Measurements from ENCODE around the gene RPGR.

The RPGR gene

DNA sequence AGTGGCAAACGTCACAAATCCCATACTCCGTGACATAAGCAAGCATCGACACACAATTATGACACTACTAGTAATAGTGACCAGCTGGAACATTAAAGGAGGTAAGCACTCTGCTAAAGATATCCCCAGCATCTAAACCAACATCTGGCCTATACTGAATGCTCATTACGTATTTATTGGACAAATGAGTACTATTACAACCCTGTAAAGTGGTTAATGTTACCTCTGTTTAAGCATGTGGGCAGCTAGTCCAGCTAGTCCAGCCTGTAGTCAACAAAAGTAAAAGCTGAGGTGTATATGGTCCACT is 419 bp upstream of the RPGR start:
- DNase-seq (ENCODE audit: low read depth): no peak

DNA sequence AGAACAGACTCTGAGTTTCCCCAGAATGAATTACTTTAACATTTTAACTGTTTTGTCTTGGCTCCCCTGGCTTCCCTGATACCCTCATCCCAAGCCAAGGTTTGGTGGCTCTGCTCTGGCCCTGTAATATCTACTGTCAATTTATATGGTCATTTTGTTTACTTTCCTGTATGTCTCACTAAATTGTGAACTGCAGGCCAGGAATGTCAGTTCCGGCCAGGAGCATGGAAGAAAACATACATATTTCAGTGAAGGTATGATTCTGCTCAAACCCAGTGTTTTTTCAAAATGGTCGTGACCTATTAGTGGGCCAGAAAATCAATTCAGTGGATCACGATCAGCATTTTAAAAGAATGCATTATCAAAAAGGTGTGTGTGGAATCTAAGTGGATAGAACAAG is 1.2 kb downstream of the RPGR start:
- no peak for DNase-seq (ENCODE audit: low read depth)

DNA sequence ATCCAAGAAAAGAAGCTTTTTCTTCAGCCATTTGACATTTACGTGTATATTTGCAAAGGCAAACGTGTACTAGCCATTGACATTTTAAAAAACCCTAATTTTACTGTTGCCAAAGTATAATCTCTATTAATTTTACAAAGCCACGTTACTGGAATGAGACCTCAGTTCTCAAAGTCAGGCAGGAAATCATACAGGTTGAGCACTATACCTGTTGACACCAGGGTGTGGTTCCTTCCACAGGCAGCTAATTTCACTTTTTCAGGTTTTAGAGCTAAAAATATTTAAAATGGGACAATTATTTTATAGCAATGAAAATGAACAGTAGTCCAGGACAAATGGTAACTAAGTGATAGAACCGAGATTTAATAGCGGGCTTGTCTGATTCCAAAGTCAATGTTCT is 6.5 kb downstream of the RPGR start:
- DNase-seq (ENCODE audit: low read depth): no peak

DNA sequence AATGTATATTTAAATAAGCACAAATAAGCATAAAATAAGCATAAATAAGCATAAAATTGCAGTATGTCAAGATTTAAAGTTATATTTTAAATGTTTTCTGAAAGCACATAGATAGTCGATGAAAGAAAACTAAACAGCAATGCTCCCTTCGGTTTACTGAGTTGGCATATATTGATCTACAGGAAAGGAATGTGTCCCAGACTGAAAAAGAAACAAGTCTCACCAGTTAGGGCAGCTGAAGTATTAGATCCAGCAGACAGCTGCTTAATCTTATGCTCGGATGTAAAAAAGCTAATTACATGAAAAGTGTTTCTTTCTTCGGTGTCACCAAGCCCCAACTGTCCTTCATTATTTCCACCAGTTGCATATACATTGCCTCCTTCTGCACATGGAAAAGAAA is 8.7 kb downstream of the RPGR start:
- DNase-seq (ENCODE audit: low read depth): no peak

DNA sequence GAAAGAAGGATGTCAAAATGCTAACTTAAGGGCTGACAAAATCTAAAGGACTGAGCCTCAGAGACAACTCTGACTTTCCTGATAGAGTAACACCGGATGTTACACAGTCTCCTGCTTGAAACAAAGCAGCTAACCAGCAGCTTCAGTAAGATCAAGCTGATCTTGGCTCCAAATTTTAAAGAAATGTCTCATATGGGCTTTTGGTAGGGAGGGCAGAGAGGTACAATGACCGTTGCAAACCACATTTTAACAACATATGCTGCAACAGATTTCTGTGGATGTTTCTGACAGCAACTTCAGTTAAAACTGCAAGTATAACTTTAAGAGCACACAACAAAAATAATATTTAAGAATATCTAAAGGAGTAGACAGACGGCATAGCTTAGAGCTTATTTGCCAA is 9.1 kb downstream of the RPGR start:
- no peak for DNase-seq (ENCODE audit: low read depth)

DNA sequence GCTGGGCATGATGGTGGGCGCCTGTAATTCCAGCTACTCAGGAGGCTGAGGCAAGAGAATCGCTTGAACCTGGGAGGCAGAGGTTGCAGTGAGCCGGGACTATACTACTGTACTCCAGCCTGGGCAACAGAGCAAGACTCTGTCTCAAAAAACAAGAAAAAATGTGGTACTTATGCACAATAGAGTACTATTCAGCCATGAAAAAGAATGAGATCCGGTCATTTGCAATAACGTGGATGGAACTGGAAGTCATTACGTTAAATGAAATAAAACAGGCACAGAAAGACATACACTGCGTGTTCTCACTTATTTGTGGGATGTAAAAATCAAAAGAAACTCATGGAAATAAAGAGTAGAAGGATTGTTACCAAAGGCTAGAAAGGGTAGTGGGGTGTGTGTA is 12.1 kb downstream of the RPGR start:
- no peak for DNase-seq (ENCODE audit: low read depth)

DNA sequence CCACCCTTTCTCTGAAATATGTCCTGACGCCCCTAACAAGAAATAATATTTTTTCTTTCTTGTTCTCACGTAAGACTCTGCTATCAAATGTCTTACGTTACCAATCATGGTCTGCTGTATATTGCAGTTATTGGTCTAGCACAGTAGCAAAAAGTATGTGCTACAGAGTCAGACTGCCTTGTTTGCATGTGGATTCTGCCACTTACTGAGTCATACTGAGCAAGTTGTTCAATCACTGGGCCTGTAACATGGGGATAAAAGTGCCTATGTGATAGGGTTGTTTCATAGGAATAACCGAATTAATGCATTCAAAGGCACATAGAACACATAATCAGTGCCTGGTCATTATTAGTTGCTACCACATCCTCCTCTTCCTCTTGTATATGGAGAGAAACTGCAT is 14.1 kb downstream of the RPGR start:
- DNase-seq (ENCODE audit: low read depth): no peak

DNA sequence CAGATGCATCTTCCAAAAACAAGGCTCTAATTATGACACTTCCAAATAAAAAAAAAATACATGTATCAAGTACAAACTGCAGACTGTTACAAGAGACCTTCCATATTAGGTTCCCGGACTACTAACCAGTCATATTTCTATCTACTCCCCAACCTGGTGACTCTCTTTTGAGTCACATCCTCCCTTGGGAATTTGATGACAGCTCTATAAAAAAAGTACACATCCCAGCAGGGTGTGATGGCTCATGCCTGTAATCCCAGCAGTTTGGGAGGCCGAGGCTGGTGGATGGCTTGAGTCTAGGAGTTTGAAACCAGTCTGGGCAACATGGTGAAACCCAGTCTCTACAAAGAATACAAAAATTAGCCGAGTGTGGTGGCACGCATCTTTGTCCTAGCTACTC is 14.9 kb downstream of the RPGR start:
- DNase-seq (ENCODE audit: low read depth): peak; percentile 13

DNA sequence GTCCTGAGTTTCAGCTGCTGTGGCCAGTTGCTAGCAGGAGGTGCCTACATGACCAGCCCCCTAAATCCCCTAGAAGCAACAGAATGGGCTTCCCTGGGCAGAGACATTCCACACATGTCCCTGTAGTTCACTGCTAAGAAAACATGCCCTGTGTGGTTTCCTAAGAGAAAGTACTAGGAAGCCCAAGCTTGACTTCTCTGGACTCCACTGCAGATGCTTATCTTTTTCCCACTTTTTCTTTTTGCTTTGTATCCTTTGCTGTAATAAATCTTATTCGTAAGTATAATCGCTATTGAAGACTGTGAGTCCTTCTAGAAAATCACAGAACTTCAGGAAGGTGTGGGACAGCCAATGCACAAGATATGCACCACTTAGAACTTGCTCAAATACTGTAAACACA is 15.6 kb downstream of the RPGR start:
- no peak for DNase-seq (ENCODE audit: low read depth)

DNA sequence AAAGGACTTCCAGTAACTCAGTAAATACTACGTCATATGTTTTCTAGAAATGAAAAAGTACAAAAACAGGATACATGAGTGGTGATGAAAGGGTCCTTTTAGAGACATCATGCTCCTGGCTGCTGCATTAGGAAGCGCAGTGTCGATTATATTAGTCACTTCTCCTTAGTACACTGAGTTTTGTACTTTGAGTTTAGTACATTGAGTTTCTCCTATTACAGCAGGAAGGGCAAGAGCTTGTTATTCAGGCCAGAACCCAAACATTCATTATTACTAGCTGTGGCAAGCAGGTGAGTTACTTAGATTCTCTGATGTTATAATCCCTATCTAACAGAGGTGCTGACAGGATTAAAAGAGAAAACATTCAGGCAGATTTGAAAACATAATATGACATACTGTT is 21.3 kb downstream of the RPGR start:
- DNase-seq (ENCODE audit: low read depth): peak; percentile 40

DNA sequence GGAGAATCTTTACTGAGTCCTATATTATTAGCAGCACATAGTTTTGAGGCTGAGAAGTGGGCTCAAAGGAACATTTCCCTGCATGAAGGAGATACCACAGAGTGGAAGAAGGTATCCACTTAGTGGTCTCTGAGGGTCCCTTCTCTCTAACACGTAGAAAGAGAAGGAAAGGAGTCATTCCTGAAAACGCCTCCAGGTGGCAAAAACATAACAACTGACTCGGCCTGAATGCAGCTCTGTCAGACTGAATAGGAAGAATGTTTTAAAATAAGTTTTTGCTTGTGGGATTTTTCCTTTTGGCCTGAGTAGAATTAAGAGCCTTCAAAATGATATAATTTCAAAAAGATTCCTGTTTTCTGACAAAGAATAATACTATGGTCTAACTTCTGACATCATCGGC is 23.3 kb downstream of the RPGR start:
- DNase-seq (ENCODE audit: low read depth): no peak

DNA sequence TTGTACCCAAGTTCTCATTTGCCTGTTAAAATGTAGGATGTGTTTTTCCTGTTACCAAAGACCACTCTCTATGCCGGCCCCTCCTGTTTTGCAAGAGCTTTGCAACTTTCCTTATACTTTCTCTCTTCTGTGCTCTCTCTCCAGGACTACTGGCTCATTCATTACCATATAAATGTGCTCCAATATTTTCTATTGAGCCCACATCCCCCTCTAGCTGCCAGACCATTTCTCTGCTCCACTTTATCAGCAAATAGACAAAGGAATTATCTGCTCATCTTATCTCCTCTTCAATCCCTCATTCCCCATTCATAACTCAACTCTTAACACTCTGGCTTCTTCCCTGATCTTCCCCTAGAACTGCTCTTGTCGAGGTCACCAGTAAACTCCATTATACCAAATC is 33.6 kb downstream of the RPGR start:
- no peak for DNase-seq (ENCODE audit: low read depth)

DNA sequence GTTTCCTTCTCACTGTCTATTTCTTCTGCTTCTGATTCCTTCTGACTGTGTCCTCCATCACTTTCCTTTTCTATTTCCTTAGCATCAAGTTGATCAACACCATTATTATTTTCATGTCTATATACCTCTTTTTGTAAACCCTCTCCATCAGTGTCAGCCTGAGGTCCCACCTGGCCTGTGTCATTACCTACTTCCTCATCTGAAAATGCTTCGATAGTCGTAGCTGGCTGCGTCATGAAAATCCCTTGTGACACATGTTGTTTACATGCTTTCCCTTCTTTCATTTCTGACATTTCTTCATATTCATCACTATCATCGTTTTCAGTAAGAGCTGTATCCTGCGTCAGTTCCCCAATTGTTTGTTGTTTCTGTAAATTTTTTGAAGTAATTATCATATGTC is 39.6 kb downstream of the RPGR start:
- DNase-seq (ENCODE audit: low read depth): no peak

DNA sequence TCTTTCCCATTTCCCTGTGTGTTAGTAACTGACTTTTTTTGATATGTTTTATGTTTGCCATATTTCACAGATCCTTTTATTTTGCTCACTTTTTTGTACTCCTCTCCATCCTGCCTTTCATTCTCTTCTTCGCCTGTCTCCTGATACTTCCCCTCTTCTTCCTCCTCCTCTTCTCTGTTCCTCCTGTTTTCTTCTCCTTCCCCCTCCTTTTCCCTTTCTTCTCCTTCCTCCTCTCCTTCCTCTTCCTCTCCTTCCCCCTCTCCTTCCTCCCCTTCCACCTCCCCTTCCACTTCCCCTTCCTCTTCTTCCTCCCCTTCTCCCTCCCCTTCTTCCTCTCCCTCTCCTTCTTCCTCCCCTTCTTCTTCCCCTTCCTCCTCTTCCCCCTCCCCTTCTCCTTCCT is 41.7 kb downstream of the RPGR start:
- no peak for DNase-seq (ENCODE audit: low read depth)

DNA sequence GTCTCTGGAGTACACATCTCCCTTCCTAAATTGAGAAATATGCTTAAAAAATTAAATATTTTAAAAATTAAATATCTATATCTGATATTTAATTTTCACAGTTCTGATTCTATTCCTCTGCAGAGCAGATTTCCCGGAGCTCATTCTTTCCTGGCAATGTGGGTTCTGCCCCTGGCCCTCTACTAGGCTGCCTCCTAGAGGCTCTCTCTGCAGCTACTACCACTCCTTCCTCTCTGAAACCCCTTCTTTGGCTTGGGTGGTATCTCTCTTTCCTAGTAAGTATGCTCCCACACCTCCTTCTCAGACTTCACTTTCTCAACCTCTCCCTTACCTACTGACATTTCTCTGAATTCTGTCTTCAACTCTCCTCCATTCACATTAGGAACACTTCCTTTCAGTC is 45.3 kb downstream of the RPGR start:
- DNase-seq (ENCODE audit: low read depth): no peak

DNA sequence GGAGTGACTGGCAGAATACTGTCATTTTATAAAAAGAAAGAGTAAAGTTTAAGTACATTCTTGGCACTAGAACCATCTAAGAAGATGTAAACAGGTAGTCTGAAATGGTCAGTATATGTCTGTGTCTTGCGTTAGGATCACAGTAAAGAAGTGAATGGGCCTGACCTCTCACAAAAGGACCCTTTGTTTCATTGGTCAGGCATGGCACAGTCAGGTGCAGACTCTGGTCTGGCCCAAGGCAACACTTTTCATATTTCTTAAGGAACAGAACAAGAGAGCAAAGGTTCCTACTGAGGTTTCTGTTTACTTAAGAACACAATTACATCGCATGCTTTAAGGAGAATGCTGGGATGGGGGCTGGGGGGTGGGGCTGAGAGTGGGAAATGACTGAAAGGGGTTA is 48.1 kb downstream of the RPGR start:
- DNase-seq (ENCODE audit: low read depth): no peak

DNA sequence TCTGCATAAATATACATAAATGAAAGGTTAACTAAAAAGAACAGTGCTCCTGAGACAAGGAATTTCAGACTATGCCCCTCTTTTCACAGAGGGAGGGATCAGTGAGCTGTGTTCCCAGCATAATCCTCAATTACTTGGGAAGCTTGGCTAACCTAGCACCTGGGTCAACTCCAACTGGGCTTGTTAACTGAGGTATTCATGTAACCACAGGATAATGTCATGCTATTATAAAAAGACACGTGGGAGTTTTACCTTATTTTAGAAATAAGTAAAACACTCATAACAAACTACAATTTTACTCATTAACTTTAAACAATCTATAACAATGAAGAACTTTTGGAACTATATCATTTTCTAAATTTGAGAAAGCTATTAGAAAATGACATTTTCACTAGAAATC is 48.6 kb downstream of the RPGR start:
- DNase-seq (ENCODE audit: low read depth): no peak

DNA sequence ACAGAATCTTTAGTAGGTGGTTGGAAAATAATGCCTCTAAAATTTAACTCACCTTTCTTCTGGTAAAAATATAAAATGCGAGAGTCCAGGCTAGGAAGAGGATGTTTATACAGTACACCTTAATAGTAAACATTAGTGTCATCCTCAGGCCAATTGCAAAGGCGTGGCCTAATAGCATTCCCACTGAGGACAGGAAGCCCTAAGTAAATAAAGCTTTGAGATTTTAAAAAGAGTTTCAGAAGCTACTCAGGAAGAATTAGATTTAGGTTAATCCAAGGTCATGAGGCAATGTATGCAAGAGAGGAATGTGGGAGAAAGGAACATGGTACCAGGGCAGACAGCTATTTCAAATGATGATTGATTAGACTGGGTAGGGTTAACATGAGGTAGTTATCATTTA is 49.5 kb downstream of the RPGR start:
- no peak for DNase-seq (ENCODE audit: low read depth)

DNA sequence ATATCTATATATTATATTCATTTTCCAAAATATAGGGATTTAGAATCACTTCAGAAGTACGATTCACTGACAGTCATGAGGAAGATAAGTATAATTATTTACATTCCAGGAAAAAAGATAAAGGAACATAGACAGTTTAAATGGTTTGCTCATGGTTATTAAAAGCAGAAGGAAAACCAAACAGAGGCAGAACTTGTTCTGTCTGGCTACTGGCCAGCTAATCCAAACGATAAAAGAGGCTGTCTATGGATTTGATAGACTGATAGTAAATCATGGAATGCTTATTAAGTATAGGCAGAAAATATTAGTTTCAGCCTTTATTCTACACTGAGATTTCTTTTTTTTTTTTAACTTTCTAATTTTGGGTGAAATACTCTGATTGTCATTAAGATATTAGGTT is 50.2 kb downstream of the RPGR start:
- DNase-seq (ENCODE audit: low read depth): no peak

DNA sequence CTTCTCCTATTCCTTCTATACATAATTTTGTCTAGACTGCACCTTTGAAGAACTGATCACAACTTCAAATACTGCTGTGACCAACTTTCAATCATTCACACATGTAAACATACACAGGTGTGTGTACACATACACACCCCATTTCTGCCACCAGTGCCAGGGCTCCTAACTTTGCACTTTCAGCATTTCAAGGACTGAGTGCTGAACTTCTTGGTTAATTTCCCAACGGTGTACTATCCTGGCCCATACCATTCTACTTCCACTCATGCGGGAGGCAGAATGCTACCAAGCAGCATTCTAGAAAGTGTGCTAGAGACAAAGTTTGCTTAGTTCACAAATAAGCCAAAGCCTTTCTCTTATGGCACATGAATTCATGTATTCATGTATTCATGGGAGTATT is 51.2 kb downstream of the RPGR start:
- no peak for DNase-seq (ENCODE audit: low read depth)

DNA sequence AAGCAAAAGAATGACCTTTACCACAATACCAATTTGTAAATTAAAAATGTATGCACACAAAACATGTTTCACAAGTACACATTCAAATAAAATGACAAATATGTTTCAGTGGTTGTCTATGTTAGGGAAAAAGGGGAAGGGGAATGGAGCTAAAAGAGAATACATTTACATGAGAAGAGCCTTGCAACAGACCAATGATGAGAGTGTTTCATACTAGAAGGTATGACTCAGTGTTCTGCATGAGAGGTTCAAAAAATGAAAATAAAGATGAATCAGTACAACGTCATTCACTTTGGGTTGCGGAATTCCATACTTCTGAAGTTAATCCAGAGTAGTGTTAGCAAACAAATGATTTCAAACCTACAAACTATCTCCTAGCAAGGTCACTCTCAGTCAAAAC is 51.7 kb downstream of the RPGR start:
- DNase-seq (ENCODE audit: low read depth): peak; percentile 51

DNA sequence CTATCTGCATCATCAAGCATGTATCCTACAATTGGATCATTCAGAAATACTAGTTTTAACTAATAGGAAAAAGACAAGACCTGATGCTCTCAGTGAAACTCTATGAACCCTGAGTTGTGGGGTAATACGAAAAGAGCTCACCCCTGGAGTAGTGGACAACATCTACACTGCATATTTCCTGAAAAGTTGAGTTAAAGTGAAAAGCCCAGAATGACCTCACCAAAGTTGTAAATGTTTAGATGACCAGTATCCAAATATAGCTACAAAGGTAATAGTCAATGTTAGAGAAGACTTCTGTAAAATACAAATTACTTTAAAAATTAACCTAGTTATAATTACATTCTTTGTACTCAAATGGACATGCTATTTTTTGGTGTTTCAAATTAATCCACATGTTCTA is 53.9 kb downstream of the RPGR start:
- no peak for DNase-seq (ENCODE audit: low read depth)

DNA sequence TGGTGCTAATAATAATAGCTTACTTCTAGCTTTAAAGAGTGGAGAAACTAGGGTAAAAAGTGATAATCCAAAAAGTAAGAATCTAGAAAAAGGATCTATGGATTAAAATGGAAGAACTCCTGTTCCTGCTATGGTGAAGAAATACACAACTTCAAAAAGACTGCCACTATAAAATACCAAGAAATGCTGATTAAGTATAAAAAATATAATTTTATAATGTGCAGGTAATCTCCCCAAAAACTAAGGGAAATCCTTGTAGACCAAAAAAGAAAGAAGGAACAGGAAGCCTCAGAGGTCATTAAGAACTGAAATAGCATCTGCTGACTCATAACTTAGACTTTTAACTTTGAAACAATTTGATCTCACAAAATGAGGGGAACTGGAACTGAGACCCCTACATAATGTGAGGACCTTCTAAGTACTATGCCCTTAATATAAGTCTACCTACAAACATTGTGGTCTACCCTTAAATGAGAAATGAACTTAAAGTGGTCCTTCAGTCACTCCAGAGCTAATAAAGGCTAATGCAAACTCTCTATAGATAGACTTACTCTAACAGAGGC is 56.1 kb downstream of the RPGR start:
- DNase-seq (ENCODE audit: low read depth): no peak

DNA sequence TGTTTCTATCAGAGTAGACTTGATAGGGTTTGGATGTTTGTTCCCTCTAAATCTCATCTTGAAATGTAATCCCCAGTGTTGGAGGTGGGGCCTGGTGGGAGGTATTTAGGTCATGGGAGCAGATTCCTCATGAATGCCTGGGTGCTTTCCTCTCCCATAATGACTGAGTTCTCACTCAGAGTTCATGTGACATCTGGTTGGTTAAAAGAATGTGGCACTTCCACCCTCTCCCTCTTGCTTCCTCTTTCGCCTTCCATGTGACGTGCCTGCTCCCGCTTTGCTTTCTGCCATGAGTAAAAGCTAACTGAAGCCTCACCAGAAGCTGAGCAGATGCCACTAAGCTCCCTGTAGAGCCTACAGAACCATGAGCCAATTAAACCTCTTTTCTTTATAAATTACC is 59.3 kb downstream of the RPGR start:
- DNase-seq (ENCODE audit: low read depth): no peak

Measured in fibroblast of the conjunctiva (primary cell).